ENCODE results near the gene ERC2. TPM values are rescaled to one million over a fixed set of nuclear protein-coding genes. Genes with fewer than 3 reads are reported as not detected.

Gene ERC2
- total and polyA plus RNA-seq, 9 donors, result 1.2 to 9.4 (median 5.4) TPM

DNA sequence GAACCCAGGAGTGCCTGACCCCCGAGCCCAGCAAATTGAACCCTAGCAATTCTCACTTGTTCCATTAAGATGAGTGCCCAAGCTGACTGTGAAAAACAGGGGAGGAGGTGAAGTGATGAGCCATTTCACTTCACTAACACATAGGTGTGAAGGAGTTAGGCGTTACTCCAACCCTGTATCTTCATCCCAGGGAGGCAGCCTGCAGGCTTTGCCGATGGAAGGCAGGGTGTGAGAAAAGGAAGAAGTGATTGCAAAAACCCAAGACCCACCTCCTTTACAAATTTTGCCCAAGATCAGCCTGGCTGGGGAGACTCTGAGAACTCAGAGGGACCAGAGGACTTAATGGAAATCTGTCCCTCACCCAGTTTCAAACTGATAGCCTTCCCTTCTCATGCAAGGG, 851.5 kb downstream of the ERC2 start:
- Histone ChIP-seq H3K9me3 (no peaks in the 10 kb centered on the region), H3K4me3 (no peak overlapping the region), H3K27me3 (no peaks in the 10 kb centered on the region), H3K27ac (no peak overlapping the region), H3K4me1 (ENCODE audit: insufficient read depth) (peaks cover 4% of the 10 kb centered on the region), H3K36me3 (no peaks in the 10 kb centered on the region)
- DNase-seq, result no peak
- 94 to 96% (median 96%) methylated on average over 3 of the region's 3 CpGs for WGBS, 3 donors
- TF ChIP-seq POLR2A (IDR thresholded peaks at IDR 0.05), result no peak
- TF ChIP-seq, protein P1, sequence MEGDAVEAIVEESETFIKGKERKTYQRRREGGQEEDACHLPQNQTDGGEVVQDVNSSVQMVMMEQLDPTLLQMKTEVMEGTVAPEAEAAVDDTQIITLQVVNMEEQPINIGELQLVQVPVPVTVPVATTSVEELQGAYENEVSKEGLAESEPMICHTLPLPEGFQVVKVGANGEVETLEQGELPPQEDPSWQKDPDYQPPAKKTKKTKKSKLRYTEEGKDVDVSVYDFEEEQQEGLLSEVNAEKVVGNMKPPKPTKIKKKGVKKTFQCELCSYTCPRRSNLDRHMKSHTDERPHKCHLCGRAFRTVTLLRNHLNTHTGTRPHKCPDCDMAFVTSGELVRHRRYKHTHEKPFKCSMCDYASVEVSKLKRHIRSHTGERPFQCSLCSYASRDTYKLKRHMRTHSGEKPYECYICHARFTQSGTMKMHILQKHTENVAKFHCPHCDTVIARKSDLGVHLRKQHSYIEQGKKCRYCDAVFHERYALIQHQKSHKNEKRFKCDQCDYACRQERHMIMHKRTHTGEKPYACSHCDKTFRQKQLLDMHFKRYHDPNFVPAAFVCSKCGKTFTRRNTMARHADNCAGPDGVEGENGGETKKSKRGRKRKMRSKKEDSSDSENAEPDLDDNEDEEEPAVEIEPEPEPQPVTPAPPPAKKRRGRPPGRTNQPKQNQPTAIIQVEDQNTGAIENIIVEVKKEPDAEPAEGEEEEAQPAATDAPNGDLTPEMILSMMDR (IDR thresholded peaks at IDR 0.05), result no peak
- no peak for TF ChIP-seq EP300 (IDR thresholded peaks at IDR 0.05)
- intact Hi-C loops (cut with DNase I), result no loop called here

DNA sequence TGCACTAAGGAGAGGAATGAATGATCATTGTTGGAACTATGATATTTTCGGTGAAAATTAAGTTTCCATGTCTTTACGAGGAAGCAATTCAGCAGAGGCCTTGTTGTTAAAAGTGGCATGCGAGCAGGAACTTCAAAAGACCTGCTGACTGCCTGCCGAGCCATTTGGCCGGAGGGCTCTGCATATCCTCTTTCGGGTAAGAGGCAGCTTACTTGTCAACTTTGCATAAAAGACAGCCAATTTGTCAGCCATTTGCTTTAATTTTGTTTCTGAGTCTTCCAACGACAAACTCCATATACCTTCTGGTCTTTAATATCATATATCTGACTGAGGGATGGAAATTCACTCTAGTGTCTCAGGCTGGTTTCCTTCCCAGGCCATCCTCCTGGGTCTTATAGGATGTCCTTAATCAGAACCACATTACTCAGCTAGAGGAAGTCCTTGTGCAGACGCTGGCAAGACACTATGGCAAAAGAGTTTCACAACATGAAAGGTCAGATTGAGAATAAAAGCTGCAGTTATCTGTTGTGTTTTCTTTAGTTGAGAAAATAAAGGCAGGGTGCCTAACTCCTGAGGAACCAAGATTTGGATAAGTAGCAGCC, 852.5 kb downstream of the ERC2 start:
- Histone ChIP-seq H3K27me3 (no peaks in the 10 kb centered on the region), H3K4me3 (no peak overlapping the region), H3K4me1 (ENCODE audit: insufficient read depth) (peaks cover 4% of the 10 kb centered on the region), H3K36me3 (no peaks in the 10 kb centered on the region), H3K27ac (no peak overlapping the region), H3K9me3 (no peaks in the 10 kb centered on the region)
- intact Hi-C loops (cut with DNase I), result no loop called here
- DNase-seq, result no peak
- WGBS, 3 donors, result 78 to 82% (median 81%) methylated on average over 8 of the region's 8 CpGs
- TF ChIP-seq, protein P1 (IDR thresholded peaks at IDR 0.05), result no peak
- TF ChIP-seq POLR2A (IDR thresholded peaks at IDR 0.05) (no peak), EP300 (IDR thresholded peaks at IDR 0.05) (no peak)

DNA sequence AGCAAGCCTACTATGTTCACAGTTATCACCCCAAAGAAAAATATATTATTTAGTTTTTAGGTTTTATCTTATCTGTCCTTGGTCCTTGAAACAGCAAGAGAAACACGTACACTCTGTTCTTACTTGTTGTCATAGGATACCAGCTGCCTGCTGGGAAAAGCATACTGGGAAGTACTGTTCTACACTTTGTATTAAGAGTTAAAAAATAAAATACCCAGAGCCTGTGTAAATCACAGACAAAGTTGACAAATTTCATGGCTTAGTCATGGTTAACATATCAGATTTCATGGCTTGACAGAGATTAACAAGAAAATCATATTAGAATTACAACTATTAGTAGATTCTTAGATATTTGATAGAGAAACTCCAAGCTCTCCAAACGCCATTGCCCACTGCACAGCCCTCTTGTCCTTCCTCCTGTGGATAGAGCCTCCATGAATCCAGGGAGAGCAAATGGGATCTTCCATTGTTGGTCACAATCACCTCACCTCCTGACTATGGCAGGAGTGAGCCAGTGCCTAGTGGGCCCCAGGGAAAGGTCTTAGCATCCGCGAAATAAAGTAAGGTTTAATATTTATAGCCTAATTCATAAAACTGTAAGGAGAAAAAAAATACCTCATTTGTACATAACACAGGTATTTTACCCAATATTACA, 853.1 kb downstream of the ERC2 start:
- TF ChIP-seq EP300 (IDR thresholded peaks at IDR 0.05) (no peak), POLR2A (IDR thresholded peaks at IDR 0.05) (no peak)
- TF ChIP-seq, protein P1 (IDR thresholded peaks at IDR 0.05), result no peak
- Histone ChIP-seq H3K4me1 (ENCODE audit: insufficient read depth) (peaks cover 4% of the 10 kb centered on the region), H3K27ac (no peak overlapping the region), H3K27me3 (no peaks in the 10 kb centered on the region), H3K36me3 (no peaks in the 10 kb centered on the region), H3K4me3 (no peak overlapping the region), H3K9me3 (no peaks in the 10 kb centered on the region)
- intact Hi-C loops (cut with DNase I), result no loop called here
- DNase-seq, result no peak
- 54 to 66% (median 61%) methylated on average over 4 of the region's 4 CpGs for WGBS, 3 donors

DNA sequence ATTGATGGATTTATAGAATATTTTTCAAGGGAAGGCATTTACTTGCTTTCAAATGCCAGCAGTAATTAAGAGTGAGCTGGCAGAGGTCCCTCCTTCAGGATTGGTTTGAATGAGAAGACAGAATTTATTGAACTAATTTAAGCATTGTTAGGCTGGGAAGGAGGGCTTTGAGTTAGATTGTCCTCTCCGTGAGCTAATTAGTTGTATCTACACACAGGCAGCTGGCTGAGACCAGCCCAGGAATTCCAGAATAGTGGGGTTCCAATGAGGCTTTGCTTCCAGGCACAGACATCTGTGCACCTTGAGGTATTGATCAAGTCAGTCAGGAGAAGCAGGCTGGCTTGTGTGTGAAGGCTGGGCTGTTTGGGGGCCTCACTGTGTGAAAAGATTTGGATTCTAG, 857.1 kb downstream of the ERC2 start:
- no peak for DNase-seq
- Histone ChIP-seq H3K27me3 (no peaks in the 10 kb centered on the region), H3K9me3 (no peaks in the 10 kb centered on the region), H3K27ac (no peak overlapping the region), H3K36me3 (no peaks in the 10 kb centered on the region), H3K4me3 (no peak overlapping the region), H3K4me1 (ENCODE audit: insufficient read depth) (peaks cover 3% of the 10 kb centered on the region)
- WGBS, 3 donors, result 74 to 79% (median 74%) methylated on average over 1 of the region's 1 CpG
- intact Hi-C loops (cut with DNase I), result no loop called here
- TF ChIP-seq EP300 (IDR thresholded peaks at IDR 0.05), result no peak
- TF ChIP-seq, protein P1 (IDR thresholded peaks at IDR 0.05), result no peak
- TF ChIP-seq POLR2A (IDR thresholded peaks at IDR 0.05), result no peak

Data from ovary (tissue), 9 donors.